H1 (cell line): ENCODE measurements around the gene F10.

ENCODE experiments used
- ASH2L ChIP-seq: fragments of 200-600, 300-600 bp; sonication (generic); IDR thresholded peaks from one replicate; pipeline ENCODE4 v1.7.1; 2017; ENCODE audit warnings: low read length
- SP1 ChIP-seq: IDR thresholded peaks from 2 replicates; pipeline ENCODE4 v1.6.1; 2011; ENCODE audit warnings: low read depth, low read length
- TF ChIP-seq, protein P1 (sequence below): IDR thresholded peaks from 2 replicates; pipeline ENCODE4 v1.6.1; 2012; ENCODE audit warnings: inconsistent platforms
- TF ChIP-seq, protein P2 (sequence below), 3 experiments: IDR thresholded peaks; 1 replicate in 2 of 3; 2 replicates in 1 of 3; pipeline versions ENCODE4 v1.5.1 to v1.6.1; 2011; ENCODE audit warnings: low read length in 3 of 3, mild to moderate bottlenecking in 3 of 3, inconsistent platforms in 2 of 3, low read depth in 1 of 3, moderate library complexity in 1 of 3; ENCODE audit not compliant: insufficient read depth in 1 of 3; ENCODE audit errors: control extremely low read depth in 1 of 3

DNA sequence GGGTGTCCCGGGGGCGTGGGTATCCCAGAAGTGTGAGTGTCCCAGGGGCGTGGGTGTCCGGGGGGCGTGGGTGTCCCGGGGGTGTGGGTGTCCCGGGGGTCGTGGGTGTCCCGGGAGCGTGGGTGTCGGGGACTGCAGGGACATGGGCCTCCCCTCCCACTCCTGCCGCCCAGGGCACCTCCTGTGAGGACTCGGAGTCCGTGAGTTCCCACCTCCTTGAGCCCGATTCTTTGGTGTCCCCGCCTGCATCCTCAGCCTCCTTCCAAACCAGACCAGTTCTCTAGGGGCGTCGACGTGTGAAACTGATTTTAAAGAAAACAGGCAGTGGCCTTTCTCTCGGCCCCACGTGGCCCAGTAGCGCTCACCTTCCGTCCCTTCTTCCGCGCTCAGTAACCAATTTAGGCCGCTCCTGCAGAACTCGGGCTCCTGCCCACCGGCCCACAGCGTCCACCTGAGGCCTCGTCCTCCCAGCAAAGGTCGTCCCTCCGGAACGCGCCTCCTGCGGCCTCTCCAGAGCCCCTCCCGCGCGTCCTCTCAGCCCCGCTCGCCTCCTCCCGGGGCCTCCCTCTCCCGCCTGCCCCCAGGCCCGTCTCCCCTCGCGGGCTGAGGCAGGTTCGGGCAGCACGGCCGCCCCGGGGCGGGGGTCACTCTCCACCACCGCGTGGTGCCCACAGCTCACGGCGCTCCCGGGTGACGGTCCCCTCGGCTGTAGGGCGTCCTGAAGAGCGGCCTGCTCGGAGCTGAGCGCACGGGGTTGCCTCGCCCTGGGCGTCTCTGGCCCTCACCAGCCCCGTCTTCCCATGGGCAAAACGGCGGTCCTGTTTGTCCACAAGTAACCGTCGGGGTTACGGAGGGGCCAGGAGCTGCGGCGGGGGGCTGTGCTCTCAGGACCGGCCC lies 13.2 kb upstream of the F10 start:
- TF ChIP-seq, protein P1, sequence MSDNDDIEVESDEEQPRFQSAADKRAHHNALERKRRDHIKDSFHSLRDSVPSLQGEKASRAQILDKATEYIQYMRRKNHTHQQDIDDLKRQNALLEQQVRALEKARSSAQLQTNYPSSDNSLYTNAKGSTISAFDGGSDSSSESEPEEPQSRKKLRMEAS, result peak; percentile 93
- TF ChIP-seq, protein P2, sequence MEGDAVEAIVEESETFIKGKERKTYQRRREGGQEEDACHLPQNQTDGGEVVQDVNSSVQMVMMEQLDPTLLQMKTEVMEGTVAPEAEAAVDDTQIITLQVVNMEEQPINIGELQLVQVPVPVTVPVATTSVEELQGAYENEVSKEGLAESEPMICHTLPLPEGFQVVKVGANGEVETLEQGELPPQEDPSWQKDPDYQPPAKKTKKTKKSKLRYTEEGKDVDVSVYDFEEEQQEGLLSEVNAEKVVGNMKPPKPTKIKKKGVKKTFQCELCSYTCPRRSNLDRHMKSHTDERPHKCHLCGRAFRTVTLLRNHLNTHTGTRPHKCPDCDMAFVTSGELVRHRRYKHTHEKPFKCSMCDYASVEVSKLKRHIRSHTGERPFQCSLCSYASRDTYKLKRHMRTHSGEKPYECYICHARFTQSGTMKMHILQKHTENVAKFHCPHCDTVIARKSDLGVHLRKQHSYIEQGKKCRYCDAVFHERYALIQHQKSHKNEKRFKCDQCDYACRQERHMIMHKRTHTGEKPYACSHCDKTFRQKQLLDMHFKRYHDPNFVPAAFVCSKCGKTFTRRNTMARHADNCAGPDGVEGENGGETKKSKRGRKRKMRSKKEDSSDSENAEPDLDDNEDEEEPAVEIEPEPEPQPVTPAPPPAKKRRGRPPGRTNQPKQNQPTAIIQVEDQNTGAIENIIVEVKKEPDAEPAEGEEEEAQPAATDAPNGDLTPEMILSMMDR (IDR thresholded peaks at IDR 0.05; ENCODE audit: control extremely low read depth in 1 of 3, insufficient read depth in 1 of 3, low read depth in 1 of 3, low read length in 3 of 3), result no peak
- TF ChIP-seq SP1 (no peak), ASH2L (peak; percentile 59)
